HUES48 (cell line): Measurements from ENCODE around the gene LCE2C.

Experiments used
- H3K27ac ChIP-seq: one replicate; pipeline ENCODE4 v1.7.0; 2013; ENCODE audit warnings: low read depth, low read length, inconsistent platforms
- H3K27me3 ChIP-seq: 2 replicates; pipeline ENCODE4 v1.6.1; 2013; ENCODE audit warnings: mild to moderate bottlenecking, low read length; ENCODE audit not compliant: control insufficient read depth, insufficient read depth
- H3K36me3 ChIP-seq: 2 replicates; pipeline ENCODE4 v1.6.1; 2013; ENCODE audit warnings: low read length; ENCODE audit not compliant: control insufficient read depth, insufficient read depth
- H3K4me1 ChIP-seq: 2 replicates; pipeline ENCODE4 v1.6.1; 2013; ENCODE audit warnings: mild to moderate bottlenecking, low read length; ENCODE audit not compliant: control insufficient read depth, insufficient read depth
- H3K4me3 ChIP-seq: 2 replicates; pipeline ENCODE4 v1.5.1; 2013; ENCODE audit warnings: mild to moderate bottlenecking, low read depth, low read length
- H3K9ac ChIP-seq: 2 replicates; pipeline ENCODE4 v1.6.1; 2013; ENCODE audit warnings: mild to moderate bottlenecking, low read depth, low read length, moderate library complexity
- H3K9me3 ChIP-seq: 2 replicates; pipeline ENCODE4 v1.6.1; 2013; ENCODE audit warnings: low read length; ENCODE audit not compliant: control insufficient read depth, insufficient read depth

LCE2C gene

GRCh38 chr1:152725261-152725660 is 50.2 kb downstream of the LCE2C start:
- H3K27ac ChIP-seq: no peak overlapping the region
- H3K4me1 ChIP-seq: no peaks in the 10 kb centered on the region
- no peak overlapping the region for H3K9ac ChIP-seq
- H3K36me3 ChIP-seq: no peaks in the 10 kb centered on the region
- H3K27me3 ChIP-seq: no peaks in the 10 kb centered on the region
- peaks cover 87% of the 10 kb centered on the region for H3K9me3 ChIP-seq
- no peak overlapping the region for H3K4me3 ChIP-seq
